Measurements from ENCODE around the gene NFYC. TPM values are rescaled to one million over a fixed set of nuclear protein-coding genes. Genes with fewer than 3 reads are reported as not detected.

The NFYC gene
- total and polyA plus RNA-seq, 7 donors = 38.0 to 53.5 (median 41.8) TPM

GRCh38 chr1:40732756-40733301 is 41.3 kb downstream of the NFYC start:
- no peak for DNase-seq
- intact Hi-C loops (cut with DNase I) = no loop called here
- 90 to 98% methylated on average over 2 of the region's 2 CpGs for WGBS, 2 donors
- Histone ChIP-seq H3K27ac (no peak overlapping the region), H3K4me3 (no peak overlapping the region), H3K9me3 (no peaks in the 10 kb centered on the region), H3K36me3 (no peaks in the 10 kb centered on the region), H3K27me3 (no peaks in the 10 kb centered on the region), H3K4me1 (peaks cover 0 to 61% (median 42%) of the 10 kb centered on the region in 4 donors)
- no peak for TF ChIP-seq EP300 (IDR thresholded peaks at IDR 0.05)
- TF ChIP-seq POLR2A (IDR thresholded peaks at IDR 0.05) = no peak

- Histone ChIP-seq H3K4me1 (peaks cover 0 to 62% (median 49%) of the 10 kb centered on the region in 4 donors), H3K9me3 (no peaks in the 10 kb centered on the region), H3K27me3 (no peaks in the 10 kb centered on the region), H3K27ac (peak overlapping the region; percentile 51 to 70 (median 63)), H3K4me3 (no peak overlapping the region), H3K36me3 (peaks cover 0 to 7% (median 0%) of the 10 kb centered on the region in 4 donors)
- intact Hi-C loops (cut with DNase I) = no loop called here
- 86 to 93% methylated on average over 8 of the region's 8 CpGs for WGBS, 2 donors
- no peak for TF ChIP-seq EP300 (IDR thresholded peaks at IDR 0.05)
- TF ChIP-seq POLR2A (IDR thresholded peaks at IDR 0.05) = no peak
- TF ChIP-seq CTCF (IDR thresholded peaks at IDR 0.05) = no peak
- no peak for TF ChIP-seq POLR2AphosphoS5 (IDR thresholded peaks at IDR 0.05)
- no peak for DNase-seq
These were observed 43.6 kb downstream of the NFYC start for GRCh38 chr1:40734882-40735628.

DNA sequence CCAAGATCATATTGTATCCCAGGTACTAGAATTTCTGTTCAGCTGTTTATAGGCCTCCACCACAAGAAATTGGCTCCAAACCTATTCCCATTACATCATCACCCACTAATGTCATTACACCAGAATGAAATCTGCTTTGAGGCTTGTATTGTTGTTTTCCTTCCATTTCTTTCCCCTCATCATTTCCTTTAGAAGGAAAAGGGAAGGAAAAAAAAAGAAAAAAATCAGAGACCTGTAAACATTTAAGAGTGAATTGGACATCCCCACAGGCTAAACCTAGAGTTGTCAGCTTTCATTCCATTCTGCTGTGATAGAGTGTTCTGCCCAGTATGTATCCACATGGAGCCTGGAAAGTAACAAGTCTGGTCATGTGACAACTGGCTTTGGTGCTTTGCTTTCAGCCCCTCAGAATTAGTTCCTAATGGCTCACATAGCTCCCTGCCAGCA is 44.6 kb downstream of the NFYC start:
- peaks cover 0 to 73% (median 59%) of the 10 kb centered on the region in 4 donors for H3K4me1 ChIP-seq
- TF ChIP-seq CTCF (IDR thresholded peaks at IDR 0.05) (no peak), POLR2AphosphoS5 (IDR thresholded peaks at IDR 0.05) (peak in 1 of 4 donors; percentile 25)
- no peaks in the 10 kb centered on the region for H3K27me3 ChIP-seq

DNA sequence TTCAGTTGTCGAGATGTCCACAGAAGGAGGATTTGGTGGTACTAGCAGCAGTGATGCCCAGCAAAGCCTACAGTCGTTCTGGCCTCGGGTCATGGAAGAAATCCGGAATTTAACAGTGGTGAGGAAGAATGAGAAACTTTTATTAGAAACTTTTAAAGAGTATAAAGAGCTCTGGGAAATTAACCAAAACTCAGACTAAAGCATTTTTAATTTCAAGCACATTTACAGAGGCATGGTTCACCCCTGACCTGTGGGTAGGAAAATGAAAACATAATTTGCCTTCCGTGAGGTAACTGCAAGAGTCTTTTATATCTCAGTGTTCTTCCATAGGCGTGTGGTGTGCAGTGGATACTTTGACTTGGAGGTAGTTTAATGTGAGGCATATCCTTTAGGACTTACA is 47.3 kb downstream of the NFYC start:
- peaks cover 0 to 7% (median 0%) of the 10 kb centered on the region in 4 donors for H3K36me3 ChIP-seq
- H3K9me3 ChIP-seq = no peaks in the 10 kb centered on the region
- peak overlapping the region; percentile 55 to 72 (median 67) for H3K27ac ChIP-seq
- TF ChIP-seq CTCF (IDR thresholded peaks at IDR 0.05) = no peak
- no peak for TF ChIP-seq POLR2A (IDR thresholded peaks at IDR 0.05)
- no peak for TF ChIP-seq EP300 (IDR thresholded peaks at IDR 0.05)
- TF ChIP-seq POLR2AphosphoS5 (IDR thresholded peaks at IDR 0.05) = no peak
- 81 to 89% methylated on average over 6 of the region's 6 CpGs for WGBS, 2 donors
- no peak for DNase-seq
- H3K27me3 ChIP-seq = no peaks in the 10 kb centered on the region
- peaks cover 0 to 79% (median 67%) of the 10 kb centered on the region in 4 donors for H3K4me1 ChIP-seq
- H3K4me3 ChIP-seq = no peak overlapping the region
- intact Hi-C loops (cut with DNase I) = no loop called here

More for the DNA sequence above, 44.6 kb downstream of the NFYC start:
- DNase-seq = no peak
- intact Hi-C loops (cut with DNase I) = no loop called here
- peaks cover 0 to 7% (median 0%) of the 10 kb centered on the region in 4 donors for H3K36me3 ChIP-seq
- H3K4me3 ChIP-seq = no peak overlapping the region
- H3K27ac ChIP-seq = peak overlapping the region; percentile 51 to 70 (median 63)
- H3K9me3 ChIP-seq = no peaks in the 10 kb centered on the region

DNA sequence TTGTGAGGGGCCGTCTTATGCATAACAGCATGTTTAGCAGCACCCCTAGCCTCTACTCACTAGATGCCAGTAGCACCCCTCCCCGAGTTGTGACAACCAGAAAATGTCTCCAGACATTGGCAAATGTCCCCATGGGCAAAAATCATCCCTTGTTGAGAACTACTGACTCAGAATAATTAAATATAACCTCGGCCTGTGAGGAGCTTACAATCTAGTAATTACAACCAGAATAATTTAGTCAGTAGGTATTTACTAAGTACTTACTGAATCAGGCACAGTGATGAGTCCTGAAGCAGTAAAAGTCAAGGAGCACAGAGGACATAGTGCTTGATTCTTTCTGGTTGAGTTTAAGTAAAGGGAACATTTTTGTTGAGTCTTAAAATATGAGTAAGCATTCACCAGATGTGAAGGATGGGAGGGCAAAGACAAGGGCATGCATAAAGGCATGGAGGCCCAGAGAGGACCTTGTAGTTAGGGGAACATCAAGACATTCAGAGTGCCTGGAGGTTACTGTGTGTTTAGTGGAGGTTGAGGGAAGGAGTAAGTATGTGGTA is 48.0 kb downstream of the NFYC start:
- Histone ChIP-seq H3K4me1 (peaks cover 0 to 73% (median 65%) of the 10 kb centered on the region in 4 donors), H3K4me3 (no peak overlapping the region), H3K27me3 (no peaks in the 10 kb centered on the region), H3K27ac (peak overlapping the region; percentile 55 to 72 (median 67)), H3K36me3 (peaks cover 0 to 7% (median 0%) of the 10 kb centered on the region in 4 donors), H3K9me3 (no peaks in the 10 kb centered on the region)
- 81 to 91% methylated on average over 3 of the region's 3 CpGs for WGBS, 2 donors
- no peak for DNase-seq
- TF ChIP-seq POLR2AphosphoS5 (IDR thresholded peaks at IDR 0.05) (no peak), POLR2A (IDR thresholded peaks at IDR 0.05) (no peak), CTCF (IDR thresholded peaks at IDR 0.05) (no peak), EP300 (IDR thresholded peaks at IDR 0.05) (no peak)
- intact Hi-C loops (cut with DNase I) = no loop called here

Data from sigmoid colon (tissue), 7 donors.